Right hindlimb (tissue), 1 donor: ENCODE results near the gene PLCB4.

Source experiments
- DNase-seq: peaks from one replicate; pipeline ENCODE4 v3.0.0-alpha.2; 2018

PLCB4 gene

GRCh38 chr20:9230406-9230805, 161.5 kb downstream of the PLCB4 start:
- no peak for DNase-seq

GRCh38 chr20:9233804-9234203, 164.9 kb downstream of the PLCB4 start:
- no peak for DNase-seq

GRCh38 chr20:9235518-9235917, 166.6 kb downstream of the PLCB4 start:
- DNase-seq: no peak

DNA sequence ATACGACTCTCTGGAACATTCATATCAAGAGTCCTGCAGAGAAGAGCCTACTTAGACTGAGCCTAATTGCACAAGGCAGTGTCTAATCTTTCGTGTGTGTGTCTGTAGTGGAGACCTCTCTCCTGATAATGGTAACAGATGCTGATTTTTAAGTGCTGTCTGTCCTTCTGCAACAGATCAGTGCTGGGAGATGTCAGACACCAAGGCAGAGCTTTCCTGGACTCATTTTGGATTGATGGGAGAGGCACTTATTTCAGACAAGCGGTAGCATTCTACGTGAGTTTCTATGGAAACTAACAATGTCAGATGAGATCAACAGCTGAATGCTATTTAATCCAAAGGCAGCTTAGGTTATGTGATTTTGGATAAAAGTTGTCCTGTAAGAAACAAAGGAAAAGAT, 167.6 kb downstream of the PLCB4 start:
- DNase-seq: no peak

DNA sequence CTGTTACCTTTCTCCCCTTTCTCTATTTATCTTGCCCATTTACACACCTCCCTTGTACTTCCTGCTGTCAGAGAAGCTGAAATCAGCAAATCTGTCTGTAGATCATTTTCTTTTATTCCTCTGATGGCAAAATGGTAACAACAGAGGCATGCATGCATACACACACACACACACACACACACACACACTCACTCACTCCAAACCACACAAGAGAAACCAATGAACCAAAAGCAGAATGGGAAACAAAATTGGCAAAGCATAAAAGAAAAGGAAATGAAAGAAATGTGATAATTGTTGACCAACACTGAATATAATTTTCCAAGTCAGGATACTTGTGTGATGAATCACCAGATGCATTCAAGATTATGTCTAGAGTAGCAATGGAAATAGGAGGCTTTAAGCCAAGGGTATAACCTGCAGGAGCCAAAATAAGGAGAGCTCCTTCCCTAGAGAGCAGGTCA, 172.4 kb downstream of the PLCB4 start:
- no peak for DNase-seq

DNA sequence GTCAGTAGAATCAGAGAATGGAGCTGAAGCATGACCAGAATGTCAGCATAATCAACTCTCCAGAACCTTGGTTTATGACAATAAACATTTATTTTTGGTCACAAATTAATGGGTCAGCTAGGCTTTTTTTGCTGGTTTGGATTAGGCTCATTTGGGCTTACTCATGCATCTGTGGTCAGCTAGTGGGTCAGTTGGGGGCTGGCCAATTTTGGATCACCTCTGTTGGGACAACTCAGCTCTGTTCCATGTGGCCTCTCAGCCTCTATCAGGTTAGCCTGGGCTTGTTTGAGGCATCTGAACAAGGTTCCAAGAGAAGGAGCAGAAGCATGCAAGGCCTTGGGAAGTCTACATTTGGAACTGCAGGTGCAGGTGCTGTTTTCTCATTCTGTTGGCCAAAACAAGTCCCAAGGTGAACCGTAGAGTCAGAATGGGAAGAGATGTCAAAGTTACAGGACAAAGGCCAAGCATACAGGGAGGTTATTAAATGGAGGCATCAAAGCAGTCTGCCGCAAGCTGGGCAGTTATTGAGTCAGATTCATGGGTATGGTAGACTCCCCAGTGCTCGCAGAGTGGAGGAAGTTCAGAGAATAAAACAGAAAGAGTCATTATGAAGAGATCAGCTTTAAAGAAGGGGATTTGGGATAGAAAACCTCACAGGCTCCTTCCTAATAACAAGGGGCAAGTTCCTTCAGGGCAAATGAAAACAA, 173.0 kb downstream of the PLCB4 start:
- no peak for DNase-seq

GRCh38 chr20:9243986-9244385, 175.1 kb downstream of the PLCB4 start:
- no peak for DNase-seq

GRCh38 chr20:9244811-9245210, 175.9 kb downstream of the PLCB4 start:
- DNase-seq: no peak

GRCh38 chr20:9246731-9247130, 177.8 kb downstream of the PLCB4 start:
- no peak for DNase-seq

- no peak for DNase-seq
Measured at GRCh38 chr20:9250511-9250910, 181.6 kb downstream of the PLCB4 start.

GRCh38 chr20:9253006-9253539, 184.2 kb downstream of the PLCB4 start:
- DNase-seq: no peak

DNA sequence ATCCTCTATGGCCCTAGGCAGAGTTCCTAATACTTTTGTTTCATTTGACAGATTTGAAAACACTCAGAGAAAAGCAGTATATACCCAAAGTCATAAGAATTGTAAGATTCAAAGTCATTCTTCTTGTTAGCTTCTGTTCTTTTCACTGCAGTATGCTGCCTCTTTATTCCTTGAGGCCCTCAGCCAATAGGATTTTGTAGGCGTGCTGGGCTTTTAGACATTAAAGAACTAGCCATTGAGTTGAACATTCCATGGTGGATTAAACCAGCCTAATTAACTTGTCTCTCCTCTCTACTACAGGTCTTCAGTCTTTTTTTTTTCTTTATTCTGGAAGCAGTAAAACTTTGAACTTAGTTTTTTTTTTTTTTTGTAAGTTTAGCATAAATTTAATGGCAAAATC, 186.3 kb downstream of the PLCB4 start:
- DNase-seq: no peak

DNA sequence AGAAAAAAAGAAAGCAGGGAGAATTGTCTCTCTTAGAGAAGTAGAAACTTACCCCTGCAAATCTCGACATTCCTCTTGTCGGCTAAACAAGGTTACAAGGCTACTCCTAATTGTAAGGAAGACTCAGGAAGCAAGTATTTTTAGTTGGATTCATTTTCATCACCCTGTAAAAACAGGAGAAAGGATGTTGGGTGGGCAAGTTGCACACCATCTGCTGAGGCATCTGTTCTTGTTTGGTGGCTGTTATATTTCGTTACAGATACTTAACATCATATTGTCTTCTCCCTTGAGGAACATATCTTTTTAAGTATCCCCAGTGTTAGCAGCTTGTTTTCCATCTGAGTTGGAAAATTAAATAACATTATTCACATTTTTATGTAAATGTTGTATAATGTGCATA, 187.5 kb downstream of the PLCB4 start:
- DNase-seq: no peak

- no peak for DNase-seq
Measured at GRCh38 chr20:9258901-9259300, 190.0 kb downstream of the PLCB4 start.

DNA sequence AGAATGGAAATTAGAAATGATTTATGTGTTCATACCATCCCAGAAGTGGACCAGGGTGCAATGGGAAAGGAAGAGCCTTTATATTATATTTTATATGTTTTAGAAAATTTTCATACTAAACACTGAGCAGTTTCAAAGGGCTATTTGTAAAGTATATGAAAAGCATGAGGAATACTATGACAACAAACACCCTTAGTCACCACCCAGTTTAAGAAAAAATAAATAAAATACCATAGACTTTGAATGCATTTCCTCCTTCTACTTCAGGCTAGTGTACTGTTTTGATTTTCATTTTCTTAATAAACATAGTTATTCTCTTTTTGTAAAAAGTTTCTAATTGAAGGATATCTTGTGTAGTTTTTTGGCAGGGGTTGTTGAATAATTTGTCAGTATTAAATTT, 191.1 kb downstream of the PLCB4 start:
- DNase-seq: no peak

GRCh38 chr20:9261781-9262180, 192.9 kb downstream of the PLCB4 start:
- no peak for DNase-seq

DNA sequence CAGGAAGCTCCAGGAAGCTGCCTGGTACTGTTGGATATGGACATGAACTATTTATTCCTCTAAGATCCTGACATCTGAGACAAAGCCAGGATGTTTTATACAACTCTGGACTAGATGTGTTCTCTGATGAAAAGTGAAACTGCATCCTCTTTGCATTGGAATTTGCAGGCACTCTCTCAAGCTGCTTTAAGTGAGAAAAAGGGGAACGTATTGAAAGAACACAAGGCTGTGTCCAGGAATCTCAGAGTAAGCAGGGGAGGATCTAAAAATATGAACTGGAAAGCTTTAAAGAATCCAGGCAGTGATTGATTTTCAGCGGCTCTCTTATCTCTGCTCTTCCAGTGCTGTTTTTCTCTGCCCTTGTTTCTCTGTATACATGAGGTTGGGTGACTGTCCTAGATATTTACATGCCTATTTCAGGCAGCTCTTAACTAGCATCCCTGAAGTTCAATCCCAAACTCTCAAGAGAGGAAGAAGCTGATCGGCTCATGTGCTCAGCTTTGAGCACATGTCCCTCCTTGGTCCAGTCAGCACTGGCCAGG, 193.8 kb downstream of the PLCB4 start:
- DNase-seq: no peak

GRCh38 chr20:9269280-9269971, 200.5 kb downstream of the PLCB4 start:
- no peak for DNase-seq

- DNase-seq: no peak
Measured at GRCh38 chr20:9270831-9271230, 201.9 kb downstream of the PLCB4 start.

- DNase-seq: no peak
Measured at GRCh38 chr20:9276966-9277468, 208.1 kb downstream of the PLCB4 start.

GRCh38 chr20:9279918-9280401, 211.1 kb downstream of the PLCB4 start:
- no peak for DNase-seq

DNA sequence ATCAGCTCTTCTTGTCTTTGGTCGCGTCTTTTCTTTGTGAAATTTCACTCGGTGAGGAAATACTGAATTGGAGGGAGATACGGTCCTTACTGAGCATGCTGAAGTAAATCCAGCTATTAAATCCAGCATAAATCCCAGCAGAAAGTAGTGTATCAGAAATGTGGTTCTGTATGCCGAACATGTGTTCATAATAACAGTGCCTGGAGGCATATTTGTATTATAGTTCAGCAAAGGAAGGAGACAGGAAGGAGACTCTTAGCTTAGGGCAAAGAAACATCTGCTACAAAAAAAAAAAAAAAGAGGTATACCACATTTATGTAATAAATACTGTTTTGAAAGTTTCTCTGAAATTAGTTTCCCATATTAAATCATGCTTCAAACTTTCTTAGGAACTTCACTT, 211.8 kb downstream of the PLCB4 start:
- DNase-seq: no peak

DNA sequence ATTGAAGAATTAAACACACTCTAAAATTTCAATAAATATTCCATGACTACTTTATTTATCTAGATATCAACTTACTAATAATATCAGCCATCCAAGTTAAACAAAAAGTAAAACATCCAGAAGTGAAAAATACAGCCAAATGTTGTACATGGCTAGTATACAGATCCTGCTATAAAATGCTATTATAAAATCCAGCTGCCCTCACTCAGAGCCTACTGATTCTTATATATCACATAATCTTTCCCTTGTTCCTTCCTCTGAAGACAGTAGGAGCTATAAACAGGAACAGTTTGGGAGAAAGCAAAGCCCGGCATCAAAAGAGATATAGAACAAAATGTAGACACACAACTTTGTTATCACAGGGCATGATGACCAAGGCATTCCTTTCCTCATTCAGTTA, 212.9 kb downstream of the PLCB4 start:
- no peak for DNase-seq

- no peak for DNase-seq
Measured at GRCh38 chr20:9285617-9286016, 216.7 kb downstream of the PLCB4 start.
